Measurements from ENCODE around the gene FIBIN.
"Not testable (repeated sequence)": the region's sequence is repeated elsewhere in the genome, so short reads cannot be mapped to it uniquely, and the experiment has no call there.

FIBIN gene

DNA sequence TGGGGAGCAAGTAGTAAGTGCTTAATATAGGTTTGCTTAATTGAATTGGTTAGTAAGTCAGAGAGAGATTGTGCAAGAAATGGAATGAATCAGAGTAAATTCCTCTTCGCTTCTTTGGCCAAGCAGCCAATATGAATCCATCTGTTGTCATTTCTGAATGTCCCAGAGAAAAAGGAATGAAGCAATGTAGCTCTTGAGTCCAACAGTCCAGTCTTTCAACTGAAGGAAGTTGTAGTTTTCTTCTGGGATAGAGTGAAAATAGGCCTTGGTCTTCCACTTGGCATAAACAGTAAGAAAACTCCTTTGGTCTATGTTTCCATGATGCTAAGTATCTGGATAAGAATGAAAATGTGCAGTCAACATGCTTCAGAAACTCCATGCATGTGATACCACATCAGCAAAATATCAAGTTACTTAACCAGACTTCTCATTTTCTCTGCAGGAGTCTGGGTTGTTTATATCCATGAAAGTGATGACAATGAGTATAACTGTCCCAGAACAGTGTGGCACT lies 1.8 kb upstream of the FIBIN start:
- TF ChIP-seq, protein P1, sequence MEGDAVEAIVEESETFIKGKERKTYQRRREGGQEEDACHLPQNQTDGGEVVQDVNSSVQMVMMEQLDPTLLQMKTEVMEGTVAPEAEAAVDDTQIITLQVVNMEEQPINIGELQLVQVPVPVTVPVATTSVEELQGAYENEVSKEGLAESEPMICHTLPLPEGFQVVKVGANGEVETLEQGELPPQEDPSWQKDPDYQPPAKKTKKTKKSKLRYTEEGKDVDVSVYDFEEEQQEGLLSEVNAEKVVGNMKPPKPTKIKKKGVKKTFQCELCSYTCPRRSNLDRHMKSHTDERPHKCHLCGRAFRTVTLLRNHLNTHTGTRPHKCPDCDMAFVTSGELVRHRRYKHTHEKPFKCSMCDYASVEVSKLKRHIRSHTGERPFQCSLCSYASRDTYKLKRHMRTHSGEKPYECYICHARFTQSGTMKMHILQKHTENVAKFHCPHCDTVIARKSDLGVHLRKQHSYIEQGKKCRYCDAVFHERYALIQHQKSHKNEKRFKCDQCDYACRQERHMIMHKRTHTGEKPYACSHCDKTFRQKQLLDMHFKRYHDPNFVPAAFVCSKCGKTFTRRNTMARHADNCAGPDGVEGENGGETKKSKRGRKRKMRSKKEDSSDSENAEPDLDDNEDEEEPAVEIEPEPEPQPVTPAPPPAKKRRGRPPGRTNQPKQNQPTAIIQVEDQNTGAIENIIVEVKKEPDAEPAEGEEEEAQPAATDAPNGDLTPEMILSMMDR (IDR thresholded peaks at IDR 0.05; ENCODE audit: control insufficient read depth, insufficient read depth, low read depth, low read length, missing control alignments) = no peak
- no peak overlapping the region for H3K4me3 ChIP-seq (ENCODE audit: control insufficient read depth, low read depth, low read length)
- peak; percentile 78 for DNase-seq (ENCODE audit: low read depth)

DNA sequence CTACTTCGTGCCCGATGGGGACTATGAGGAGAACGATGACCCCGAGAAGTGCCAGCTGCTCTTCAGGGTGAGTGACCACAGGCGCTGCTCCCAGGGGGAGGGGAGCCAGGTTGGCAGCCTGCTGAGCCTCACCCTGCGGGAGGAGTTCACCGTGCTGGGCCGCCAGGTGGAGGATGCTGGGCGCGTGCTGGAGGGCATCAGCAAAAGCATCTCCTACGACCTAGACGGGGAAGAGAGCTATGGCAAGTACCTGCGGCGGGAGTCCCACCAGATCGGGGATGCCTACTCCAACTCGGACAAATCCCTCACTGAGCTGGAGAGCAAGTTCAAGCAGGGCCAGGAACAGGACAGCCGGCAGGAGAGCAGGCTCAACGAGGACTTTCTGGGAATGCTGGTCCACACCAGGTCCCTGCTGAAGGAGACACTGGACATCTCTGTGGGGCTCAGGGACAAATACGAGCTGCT lies 751 bp downstream of the FIBIN start:
- peak overlapping the region; percentile 81 for H3K4me3 ChIP-seq (ENCODE audit: control insufficient read depth, low read depth, low read length)
- TF ChIP-seq, protein P1 (IDR thresholded peaks at IDR 0.05; ENCODE audit: control insufficient read depth, insufficient read depth, low read depth, low read length, missing control alignments) = no peak
- no peak for DNase-seq (ENCODE audit: low read depth)

DNA sequence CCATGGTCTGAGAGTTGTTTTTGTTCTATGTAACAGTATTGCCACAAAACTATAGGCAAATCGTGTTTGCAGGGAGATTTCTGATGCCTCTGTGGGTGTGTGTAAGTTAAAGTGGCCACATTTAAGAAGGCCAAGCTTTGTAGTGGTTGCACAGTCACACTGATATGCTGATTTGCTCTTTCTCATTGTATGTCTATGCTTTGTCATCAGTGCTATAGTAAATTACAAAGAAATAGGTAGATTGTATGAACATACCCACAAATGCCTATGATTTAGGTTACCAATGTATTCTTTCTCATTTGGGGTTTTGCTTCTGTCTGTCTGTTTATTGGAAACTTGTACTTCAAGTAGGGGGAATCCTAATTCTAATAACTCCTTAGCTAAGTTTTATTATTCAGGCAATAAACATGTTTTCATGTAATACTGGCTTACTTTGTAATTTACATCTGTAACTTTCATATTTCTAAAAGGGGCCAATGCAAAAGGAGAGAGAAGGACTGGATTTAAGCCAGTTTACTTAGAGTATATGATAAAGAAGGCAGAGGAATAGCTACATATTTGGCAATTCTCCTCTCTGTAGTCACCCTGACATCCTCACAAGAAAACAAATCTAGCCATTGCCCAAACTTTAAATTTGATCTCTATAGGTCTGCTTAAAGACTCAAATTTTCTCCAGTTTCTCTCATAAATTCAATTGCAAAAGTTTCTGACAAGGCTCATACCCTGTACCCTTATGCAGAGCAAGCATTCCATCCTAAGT lies 2.0 kb downstream of the FIBIN start:
- no peak for DNase-seq (ENCODE audit: low read depth)
- TF ChIP-seq, protein P1 (IDR thresholded peaks at IDR 0.05; ENCODE audit: control insufficient read depth, insufficient read depth, low read depth, low read length, missing control alignments) = no peak
- peak overlapping the region; percentile 81 for H3K4me3 ChIP-seq (ENCODE audit: control insufficient read depth, low read depth, low read length)

DNA sequence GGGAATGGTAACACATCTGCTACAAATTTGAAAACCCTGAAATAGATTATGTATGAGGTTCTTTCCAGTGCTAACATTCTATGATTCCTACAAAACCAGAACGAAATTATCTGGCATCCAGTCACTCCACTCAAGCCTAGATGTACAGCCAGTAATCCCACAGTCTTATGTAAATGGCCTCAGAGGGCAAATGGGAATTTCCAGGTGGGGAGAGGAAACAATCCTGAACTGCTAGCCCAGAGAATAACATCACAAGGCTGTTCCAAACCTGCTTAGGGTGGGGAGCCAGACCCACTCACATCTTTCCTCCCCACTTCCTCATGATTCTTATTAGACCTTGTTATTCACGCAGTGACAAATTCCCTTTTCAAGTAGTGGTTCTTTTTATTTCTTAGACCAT lies 3.5 kb downstream of the FIBIN start:
- TF ChIP-seq, protein P1 (IDR thresholded peaks at IDR 0.05; ENCODE audit: control insufficient read depth, insufficient read depth, low read depth, low read length, missing control alignments) = no peak
- no peak for DNase-seq (ENCODE audit: low read depth)
- H3K4me3 ChIP-seq (ENCODE audit: control insufficient read depth, low read depth, low read length) = no peak overlapping the region

DNA sequence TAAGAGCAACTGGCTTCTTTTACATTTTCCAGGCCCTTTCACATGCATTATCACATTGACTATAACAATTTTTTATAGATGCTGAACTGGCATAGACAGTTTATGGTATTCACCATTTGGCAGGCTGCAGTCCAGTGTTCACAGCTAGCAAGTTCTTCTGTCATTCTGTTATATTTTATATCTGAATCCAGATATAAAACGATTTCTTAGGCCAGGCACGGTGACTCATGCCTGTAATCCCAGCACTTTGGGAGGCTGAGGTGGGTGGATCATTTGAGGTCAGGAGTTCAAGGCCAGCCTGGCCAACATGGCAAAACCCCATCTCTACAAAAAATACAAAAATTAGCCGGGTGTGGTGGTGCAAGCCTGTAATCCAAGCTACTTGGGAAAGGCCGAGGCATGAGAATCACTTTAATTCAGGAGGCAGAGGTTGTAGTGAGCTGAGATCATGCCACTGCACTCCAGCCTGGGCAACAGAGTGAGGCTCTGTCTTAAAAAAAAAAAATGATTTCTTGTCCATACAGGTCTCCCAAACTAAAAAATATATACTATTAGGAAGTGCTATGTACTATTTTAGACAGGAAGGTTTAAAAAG lies 7.3 kb downstream of the FIBIN start:
- DNase-seq (ENCODE audit: low read depth); H3K4me3 ChIP-seq (ENCODE audit: control insufficient read depth, low read depth, low read length): not testable (repeated sequence)

DNA sequence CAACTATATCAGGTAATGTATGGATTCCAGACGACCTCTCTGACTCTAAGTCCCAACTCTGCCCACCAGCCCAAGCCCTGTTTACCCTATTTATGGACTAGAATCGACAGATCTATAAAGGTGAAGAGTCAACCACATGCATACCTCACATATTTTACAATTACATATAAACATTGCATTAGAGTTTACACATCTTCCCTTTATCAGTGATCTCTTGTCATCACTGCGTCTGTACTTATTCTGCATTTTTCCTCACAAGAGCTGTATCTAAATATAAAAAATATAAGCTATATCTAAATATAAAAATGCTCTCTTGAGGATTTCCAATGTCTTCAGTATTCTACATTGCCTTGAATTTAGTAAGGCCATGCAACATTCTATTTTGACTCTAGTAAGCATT lies 8.5 kb downstream of the FIBIN start:
- no peak for DNase-seq (ENCODE audit: low read depth)
- H3K4me3 ChIP-seq (ENCODE audit: control insufficient read depth, low read depth, low read length) = no peak overlapping the region
- TF ChIP-seq, protein P1 (IDR thresholded peaks at IDR 0.05; ENCODE audit: control insufficient read depth, insufficient read depth, low read depth, low read length, missing control alignments) = no peak

DNA sequence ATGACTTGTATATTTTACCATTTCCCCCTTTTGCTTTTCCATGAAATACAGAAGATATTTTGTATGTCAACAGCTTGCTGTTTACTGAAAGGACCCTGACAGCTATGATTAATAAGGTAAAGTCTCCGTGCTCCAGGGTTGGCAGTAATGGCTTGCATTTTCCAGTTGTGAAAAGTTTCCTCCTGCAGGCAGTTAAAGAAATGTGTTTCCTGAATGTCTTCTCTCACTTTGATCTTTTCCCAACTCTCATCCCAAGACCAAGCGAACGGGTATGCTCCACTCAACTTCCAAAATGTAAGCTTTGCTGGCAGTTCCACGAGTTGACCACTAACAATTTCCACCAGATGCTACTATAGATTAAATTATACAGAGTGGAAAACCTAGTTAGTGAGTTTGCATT lies 8.9 kb downstream of the FIBIN start:
- H3K4me3 ChIP-seq (ENCODE audit: control insufficient read depth, low read depth, low read length) = no peak overlapping the region
- DNase-seq (ENCODE audit: low read depth) = no peak
- TF ChIP-seq, protein P1 (IDR thresholded peaks at IDR 0.05; ENCODE audit: control insufficient read depth, insufficient read depth, low read depth, low read length, missing control alignments) = no peak

Measured in AG09309 (cell line).